SK-N-MC (cell line): ENCODE results near the gene SULT1C2.

Experiments used
- EZH2 ChIP-seq: fragments of 200-600 bp; sonication (generic); IDR thresholded peaks from one replicate; pipeline ENCODE4 v1.6.1; 2017; ENCODE audit warnings: antibody characterized with exemption
- FOXP2 ChIP-seq: optimal IDR thresholded peaks from 2 replicates; pipeline ENCODE3; 2011; ENCODE audit warnings: mild to moderate bottlenecking, moderate library complexity; ENCODE audit not compliant: insufficient read depth; ENCODE audit errors: extremely low read length, control extremely low read depth
- POLR2AphosphoS5 ChIP-seq: IDR thresholded peaks from 2 replicates; pipeline ENCODE4 v1.6.1; 2012; ENCODE audit warnings: mild to moderate bottlenecking, low read depth, low read length, borderline replicate concordance

DNA sequence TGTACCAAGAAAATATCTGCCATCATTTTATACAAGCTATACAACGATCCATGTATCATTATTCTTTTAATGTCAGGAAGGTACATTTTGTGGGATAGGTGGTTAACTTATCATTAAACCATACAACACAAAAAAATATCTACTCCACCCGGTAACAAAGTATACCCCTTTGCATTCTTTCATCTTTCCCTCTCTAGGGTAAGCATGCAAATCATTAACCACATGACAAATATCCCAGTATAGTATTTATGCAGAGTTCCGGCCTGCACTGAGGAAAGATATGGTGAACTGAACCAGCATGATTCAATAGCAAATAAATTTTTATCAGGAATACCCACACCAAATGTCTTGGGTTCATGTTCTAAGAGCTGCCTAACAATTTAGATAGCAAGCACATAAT is 22.5 kb upstream of the SULT1C2 start:
- TF ChIP-seq EZH2 (no peak), FOXP2 (no peak), POLR2AphosphoS5 (no peak)
